Tibial nerve (tissue), 4 donors: ENCODE results near the gene TRIP10. TPM values are rescaled to one million over a fixed set of nuclear protein-coding genes. Genes with fewer than 3 reads are reported as not detected.

Source experiments
- DNase-seq, 2 donors: peaks; one replicate each; pipeline ENCODE4 v3.0.0-alpha.2; 2019; ENCODE audit warnings: low spot score in 2 of 2
- H3K27ac ChIP-seq, 4 donors: fragments of 200-600 bp; sonication (generic) in 3 of 4; one replicate each; pipeline ENCODE4 v1.5.1; 2017 to 2019; ENCODE audit warnings: mild to moderate bottlenecking in 1 of 4
- H3K27me3 ChIP-seq, 2 donors: fragments of 200-600 bp; sonication (generic) in 1 of 2; one replicate each; pipeline versions ENCODE4 v1.5.1 to v1.6.0; 2017 to 2019
- H3K36me3 ChIP-seq, 3 donors: fragments of 200-600 bp; sonication (generic); one replicate each; pipeline ENCODE4 v1.5.1; 2018 to 2019
- H3K4me1 ChIP-seq, 4 donors: fragments of 200-600 bp; sonication (generic) in 3 of 4; one replicate each; pipeline ENCODE4 v1.5.1; 2017 to 2019
- H3K4me3 ChIP-seq, 4 donors: fragments of 200-600 bp; sonication (generic) in 3 of 4; one replicate each; pipeline ENCODE4 v1.5.1; 2017 to 2019; ENCODE audit warnings: mild to moderate bottlenecking in 1 of 4, moderate library complexity in 1 of 4
- H3K9me3 ChIP-seq, 4 donors: fragments of 200-600 bp; sonication (generic) in 3 of 4; one replicate each; pipeline ENCODE4 v1.5.1; 2017 to 2019
- EP300 ChIP-seq, 2 donors: sonication (generic); formaldehyde crosslinking; IDR thresholded peaks; one replicate each; pipeline ENCODE4 v1.6.1; 2017; ENCODE audit warnings: antibody characterized with exemption in 2 of 2, mild to moderate bottlenecking in 1 of 2
- POLR2A ChIP-seq, 2 donors: fragments of 450-650 bp; IDR thresholded peaks; one replicate each; pipeline ENCODE4 v1.6.1; 2017; ENCODE audit warnings: antibody characterized with exemption in 2 of 2, mild to moderate bottlenecking in 2 of 2, moderate library complexity in 2 of 2
- WGBS, 2 donors: methylation state at CpG; one replicate each; pipeline ENCODE4 v1.1.5; 2018; 5-methylcytosine and 5-hydroxymethylcytosine counted together
- total RNA-seq, 4 donors: library from RNA; depleted of rRNA; stranded (reverse); fragments of >200 nt; gene quantifications; one replicate each; pipeline ENCODE4 v1.1.0, GENCODE V29; 2016
- TF ChIP-seq, protein P1 (sequence below), 5 experiments: fragments of 200-600 bp in 3 of 5; fragments of 450-650 bp in 2 of 5; sonication (generic) in 3 of 5; IDR thresholded peaks; one replicate each; pipeline ENCODE4 v1.5.1; 2016 to 2019; ENCODE audit warnings: antibody characterized with exemption in 5 of 5, mild to moderate bottlenecking in 3 of 5, moderate library complexity in 2 of 5

The TRIP10 gene
- total RNA-seq, 4 donors from 2014 or later = 96.1 to 148 (median 110) TPM

DNA sequence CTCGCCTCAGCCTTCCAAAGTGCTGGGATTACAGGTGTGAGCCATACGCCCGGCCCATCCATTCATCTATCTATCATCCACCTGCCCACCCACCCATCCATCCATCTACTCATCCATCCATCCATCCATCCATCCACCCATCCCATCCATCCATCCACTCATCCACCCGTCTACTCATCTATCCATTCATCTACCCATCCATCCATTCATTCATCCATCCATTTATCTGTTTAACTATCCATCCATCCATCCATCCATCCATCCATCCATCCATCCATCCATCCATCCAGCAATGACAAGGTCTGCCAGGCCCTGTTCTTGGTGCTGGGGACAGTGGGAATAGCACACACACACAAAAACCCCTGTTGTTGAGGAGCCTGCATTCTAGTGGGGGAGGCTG lies 37.5 kb downstream of the TRIP10 start:
- no peak overlapping the region for H3K27ac ChIP-seq
- no peak for TF ChIP-seq POLR2A (IDR thresholded peaks at IDR 0.05)
- TF ChIP-seq, protein P1, sequence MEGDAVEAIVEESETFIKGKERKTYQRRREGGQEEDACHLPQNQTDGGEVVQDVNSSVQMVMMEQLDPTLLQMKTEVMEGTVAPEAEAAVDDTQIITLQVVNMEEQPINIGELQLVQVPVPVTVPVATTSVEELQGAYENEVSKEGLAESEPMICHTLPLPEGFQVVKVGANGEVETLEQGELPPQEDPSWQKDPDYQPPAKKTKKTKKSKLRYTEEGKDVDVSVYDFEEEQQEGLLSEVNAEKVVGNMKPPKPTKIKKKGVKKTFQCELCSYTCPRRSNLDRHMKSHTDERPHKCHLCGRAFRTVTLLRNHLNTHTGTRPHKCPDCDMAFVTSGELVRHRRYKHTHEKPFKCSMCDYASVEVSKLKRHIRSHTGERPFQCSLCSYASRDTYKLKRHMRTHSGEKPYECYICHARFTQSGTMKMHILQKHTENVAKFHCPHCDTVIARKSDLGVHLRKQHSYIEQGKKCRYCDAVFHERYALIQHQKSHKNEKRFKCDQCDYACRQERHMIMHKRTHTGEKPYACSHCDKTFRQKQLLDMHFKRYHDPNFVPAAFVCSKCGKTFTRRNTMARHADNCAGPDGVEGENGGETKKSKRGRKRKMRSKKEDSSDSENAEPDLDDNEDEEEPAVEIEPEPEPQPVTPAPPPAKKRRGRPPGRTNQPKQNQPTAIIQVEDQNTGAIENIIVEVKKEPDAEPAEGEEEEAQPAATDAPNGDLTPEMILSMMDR (IDR thresholded peaks at IDR 0.05) = no peak
- TF ChIP-seq EP300 (IDR thresholded peaks at IDR 0.05) = no peak
- 87 to 92% methylated on average over 4 of the region's 4 CpGs for WGBS, 2 donors

DNA sequence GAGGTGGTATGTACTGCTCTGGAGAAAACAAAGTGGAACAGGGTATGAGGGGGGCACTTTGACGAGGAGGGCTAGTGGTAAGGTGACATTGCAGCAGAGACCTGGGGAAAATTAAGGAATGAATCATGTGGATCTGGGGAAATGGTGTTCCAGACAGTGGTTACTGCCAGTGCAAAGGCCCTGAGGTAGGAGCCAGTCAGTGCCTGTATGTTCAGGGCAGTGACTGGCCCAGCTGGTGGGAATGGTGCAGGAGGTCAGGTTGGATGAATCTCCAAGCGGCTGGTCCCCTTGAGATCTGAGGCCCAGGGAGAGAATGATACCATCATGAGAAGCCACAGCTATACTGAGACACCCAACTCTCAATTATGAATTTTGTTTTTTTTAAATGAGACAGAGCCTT lies 38.0 kb downstream of the TRIP10 start:
- Histone ChIP-seq H3K4me3 (no peak overlapping the region), H3K27me3 (peaks cover 0 to under 1% of the 10 kb centered on the region in 2 donors), H3K9me3 (no peaks in the 10 kb centered on the region), H3K4me1 (peaks cover 0 to 8% (median 0%) of the 10 kb centered on the region in 4 donors), H3K27ac (no peak overlapping the region), H3K36me3 (no peaks in the 10 kb centered on the region)
- TF ChIP-seq EP300 (IDR thresholded peaks at IDR 0.05) (no peak), POLR2A (IDR thresholded peaks at IDR 0.05) (no peak)
- TF ChIP-seq, protein P1 (IDR thresholded peaks at IDR 0.05) = no peak
- no peak for DNase-seq
- 70 to 75% methylated on average over 2 of the region's 2 CpGs for WGBS, 2 donors

More for the DNA sequence above, 37.5 kb downstream of the TRIP10 start:
- peaks cover 0 to 8% (median 0%) of the 10 kb centered on the region in 4 donors for H3K4me1 ChIP-seq
- DNase-seq = no peak
- peaks cover 0 to 2% (median 0%) of the 10 kb centered on the region in 4 donors for H3K9me3 ChIP-seq
- peaks cover 0 to 5% of the 10 kb centered on the region in 2 donors for H3K27me3 ChIP-seq
- no peak overlapping the region for H3K4me3 ChIP-seq
- no peaks in the 10 kb centered on the region for H3K36me3 ChIP-seq

DNA sequence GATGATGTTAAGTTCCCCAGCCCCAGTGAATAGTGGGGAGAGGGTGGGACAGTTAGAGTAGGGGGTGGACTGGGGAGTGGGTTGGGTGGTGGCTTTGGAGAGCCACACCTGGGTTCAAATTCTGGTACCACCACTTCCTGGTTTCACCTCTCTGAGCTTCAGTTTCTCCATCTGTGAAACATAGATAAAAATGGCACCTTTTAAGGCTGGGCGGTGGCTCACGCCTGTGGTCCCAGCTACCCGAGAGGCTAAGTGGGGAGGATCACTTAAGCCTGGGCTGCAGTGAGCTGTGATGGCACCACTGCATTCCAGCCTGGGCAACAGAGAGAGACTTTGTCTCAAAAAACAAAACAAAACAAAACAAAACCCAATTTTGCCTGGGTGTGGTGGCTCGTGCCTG lies 38.9 kb downstream of the TRIP10 start:
- Histone ChIP-seq H3K9me3 (no peaks in the 10 kb centered on the region), H3K36me3 (no peaks in the 10 kb centered on the region), H3K27me3 (no peaks in the 10 kb centered on the region), H3K4me3 (no peak overlapping the region), H3K4me1 (peaks cover 0 to 8% (median 0%) of the 10 kb centered on the region in 4 donors), H3K27ac (no peak overlapping the region)
- TF ChIP-seq, protein P1 (IDR thresholded peaks at IDR 0.05) = no peak
- TF ChIP-seq EP300 (IDR thresholded peaks at IDR 0.05) (no peak), POLR2A (IDR thresholded peaks at IDR 0.05) (no peak)
- 69 to 77% methylated on average over 4 of the region's 4 CpGs for WGBS, 2 donors
- no peak for DNase-seq

DNA sequence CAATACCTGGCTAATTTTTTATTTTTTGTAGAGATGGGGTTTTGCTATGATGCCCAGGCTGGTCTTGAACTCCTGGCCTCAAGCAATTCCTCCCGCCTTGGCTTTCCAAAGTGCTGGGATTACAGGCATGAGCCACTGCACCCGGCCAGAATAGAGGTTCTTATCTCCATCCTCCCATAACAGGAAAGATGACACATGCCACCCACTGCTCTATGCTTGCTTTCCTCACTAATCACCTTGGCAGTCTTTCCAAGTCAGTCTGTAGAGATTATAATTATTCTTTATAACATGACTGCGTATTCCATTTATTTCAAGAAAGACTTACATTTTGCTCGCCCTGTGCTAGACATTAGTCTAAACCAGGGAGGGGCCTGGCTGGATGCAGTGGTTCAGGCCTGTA lies 39.7 kb downstream of the TRIP10 start:
- Histone ChIP-seq H3K36me3 (no peaks in the 10 kb centered on the region), H3K27ac (no peak overlapping the region), H3K4me1 (peaks cover 0 to 8% (median 0%) of the 10 kb centered on the region in 4 donors), H3K27me3 (no peaks in the 10 kb centered on the region), H3K9me3 (no peaks in the 10 kb centered on the region), H3K4me3 (no peak overlapping the region)
- no peak for TF ChIP-seq POLR2A (IDR thresholded peaks at IDR 0.05)
- TF ChIP-seq, protein P1 (IDR thresholded peaks at IDR 0.05) = no peak
- no peak for TF ChIP-seq EP300 (IDR thresholded peaks at IDR 0.05)
- no peak for DNase-seq
- 75 to 77% methylated on average over 4 of the region's 4 CpGs for WGBS, 2 donors

DNA sequence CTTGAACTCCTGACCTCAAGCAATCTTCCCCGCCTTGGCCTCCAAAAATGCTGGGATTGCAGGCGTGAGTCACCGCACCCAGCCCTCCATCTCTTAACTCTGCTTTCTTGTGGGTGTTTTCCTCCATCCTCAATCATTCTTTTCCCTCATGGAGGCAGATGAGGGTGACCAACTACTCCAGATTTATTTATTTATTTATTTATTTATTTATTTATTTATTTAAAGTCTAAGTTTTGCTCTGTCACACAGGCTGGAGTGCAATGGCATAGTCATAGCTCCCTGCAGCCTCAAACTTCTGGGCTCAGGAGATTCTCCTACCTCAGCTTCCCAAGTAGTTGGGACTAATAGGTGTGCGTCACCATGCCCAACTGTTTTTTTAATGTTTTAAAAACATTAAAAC lies 47.9 kb downstream of the TRIP10 start:
- no peaks in the 10 kb centered on the region for H3K4me1 ChIP-seq
- DNase-seq = no peak
- TF ChIP-seq POLR2A (IDR thresholded peaks at IDR 0.05) (no peak), EP300 (IDR thresholded peaks at IDR 0.05) (no peak)
- TF ChIP-seq, protein P1 (IDR thresholded peaks at IDR 0.05) = no peak
- H3K9me3 ChIP-seq = no peaks in the 10 kb centered on the region
- H3K27me3 ChIP-seq = no peaks in the 10 kb centered on the region
- H3K36me3 ChIP-seq = no peaks in the 10 kb centered on the region
- H3K4me3 ChIP-seq = no peak overlapping the region
- H3K27ac ChIP-seq = no peak overlapping the region
- WGBS, 2 donors = 87 to 92% methylated on average over 4 of the region's 4 CpGs
